Middle frontal gyrus (tissue), 1 donor: Measurements from ENCODE around the gene LRRC41.

ENCODE experiments used
- DNase-seq: peaks from one replicate; pipeline ENCODE4 v3.0.0-alpha.2; 2015; ENCODE audit warnings: low spot score; ENCODE audit errors: extremely low spot score

LRRC41 gene

GRCh38 chr1:46288485-46289133 lies 14.8 kb downstream of the LRRC41 start:
- DNase-seq: no peak

GRCh38 chr1:46285730-46286477 lies 17.5 kb downstream of the LRRC41 start:
- DNase-seq: no peak

GRCh38 chr1:46284597-46285564 lies 18.5 kb downstream of the LRRC41 start:
- no peak for DNase-seq

GRCh38 chr1:46284058-46284457 lies 19.4 kb downstream of the LRRC41 start:
- no peak for DNase-seq

- no peak for DNase-seq
Measured at GRCh38 chr1:46281021-46281420, 22.4 kb downstream of the LRRC41 start.

GRCh38 chr1:46280092-46280491 lies 23.3 kb downstream of the LRRC41 start:
- no peak for DNase-seq

- DNase-seq: no peak
Measured at GRCh38 chr1:46278807-46279206, 24.6 kb downstream of the LRRC41 start.

- DNase-seq: no peak
Measured at GRCh38 chr1:46277658-46278373, 25.6 kb downstream of the LRRC41 start.

GRCh38 chr1:46275030-46275337 lies 28.4 kb downstream of the LRRC41 start:
- no peak for DNase-seq

- no peak for DNase-seq
Measured at GRCh38 chr1:46274225-46275029, 29.0 kb downstream of the LRRC41 start.

- no peak for DNase-seq
Measured at GRCh38 chr1:46268578-46268977, 34.8 kb downstream of the LRRC41 start.

- no peak for DNase-seq
Measured at GRCh38 chr1:46263146-46263545, 40.3 kb downstream of the LRRC41 start.

- no peak for DNase-seq
Measured at GRCh38 chr1:46262508-46262907, 40.9 kb downstream of the LRRC41 start.

- no peak for DNase-seq
Measured at GRCh38 chr1:46256523-46256922, 46.9 kb downstream of the LRRC41 start.

- DNase-seq: no peak
Measured at GRCh38 chr1:46254668-46255067, 48.7 kb downstream of the LRRC41 start.

GRCh38 chr1:46248122-46248920 lies 55.1 kb downstream of the LRRC41 start:
- no peak for DNase-seq

GRCh38 chr1:46247436-46248121 lies 55.8 kb downstream of the LRRC41 start, which contains the start of gene RAD54L:
RAD54L (plus strand) TSS chr1:46247763; CDS start chr1:46248406, 643 bp downstream.
- DNase-seq: peak; percentile 96

- no peak for DNase-seq
Measured at GRCh38 chr1:46246548-46247435, 56.6 kb downstream of the LRRC41 start.
